Smooth muscle cell (in vitro differentiated cells): ENCODE results near the gene TSHZ2. TPM values are rescaled to one million over a fixed set of nuclear protein-coding genes. Genes with fewer than 3 reads are reported as not detected.

Experiments
- DNase-seq: peaks from one replicate; lab custom pipeline; 2025; ENCODE audit not compliant: unreplicated experiment; lab: John Stamatoyannopoulos, UW
- H2AFZ ChIP-seq: fragments of 200-600 bp; sonication (generic); 2 replicates; pipeline ENCODE4 v1.6.0; 2016; ENCODE audit warnings: antibody characterized with exemption, low read depth, mild to moderate bottlenecking
- H3F3A ChIP-seq: fragments of 200-600 bp; sonication (generic); 2 replicates; pipeline ENCODE4 v1.6.0; 2017; ENCODE audit warnings: antibody characterized with exemption, low read depth
- H3K27ac ChIP-seq: fragments of 200-600 bp; sonication (generic); 2 replicates; pipeline ENCODE4 v1.5.1; 2016; ENCODE audit warnings: low read depth, mild to moderate bottlenecking
- H3K27me3 ChIP-seq: fragments of 200-600 bp; sonication (generic); 2 replicates; pipeline ENCODE4 v1.6.1; 2016; ENCODE audit warnings: low read depth, mild to moderate bottlenecking
- H3K36me3 ChIP-seq: fragments of 200-600 bp; sonication (generic); 2 replicates; pipeline ENCODE4 v1.5.1; 2016; ENCODE audit warnings: low read depth
- H3K4me1 ChIP-seq: fragments of 200-600 bp; sonication (generic); 2 replicates; pipeline ENCODE4 v1.5.1; 2016; ENCODE audit warnings: low read depth
- H3K4me2 ChIP-seq: fragments of 200-600 bp; sonication (generic); 2 replicates; pipeline ENCODE4 v1.6.0; 2016; ENCODE audit warnings: mild to moderate bottlenecking
- H3K4me3 ChIP-seq: fragments of 200-600 bp; sonication (generic); 2 replicates; pipeline ENCODE4 v1.5.1; 2016; ENCODE audit warnings: mild to moderate bottlenecking
- H3K79me2 ChIP-seq: fragments of 200-600 bp; sonication (generic); 2 replicates; pipeline ENCODE4 v1.6.0; 2016; ENCODE audit warnings: low read depth, mild to moderate bottlenecking
- H3K9ac ChIP-seq: fragments of 200-600 bp; sonication (generic); 2 replicates; pipeline ENCODE4 v1.6.0; 2016; ENCODE audit warnings: low read depth
- H3K9me3 ChIP-seq: fragments of 200-600 bp; sonication (generic); replicated peaks from 2 replicates; pipeline ENCODE4 v1.5.1; 2016; ENCODE audit warnings: low read depth
- H4K20me1 ChIP-seq: fragments of 200-600 bp; sonication (generic); 2 replicates; pipeline ENCODE4 v1.6.0; 2016; ENCODE audit warnings: low read depth
- WGBS: methylation state at CpG from one replicate; pipeline ENCODE4 v1.1.7; 2016; ENCODE audit warnings: low lambda C conversion rate; 5-methylcytosine and 5-hydroxymethylcytosine counted together
- polyA plus RNA-seq: library from polyadenylated mRNA; unstranded; fragments of >200 nt; fragmentation: Nextera tagmentation; extraction: Ambion mirVana; gene quantifications from 2 replicates; pipeline ENCODE4 v1.2.1, GENCODE V29; 2016
- total RNA-seq: library from RNA; depleted of rRNA; stranded (reverse); fragments of >200 nt; gene quantifications from 2 replicates; pipeline ENCODE4 v1.2.3, GENCODE V29; 2014
- TF ChIP-seq, protein P1 (sequence below): fragments of 200-600 bp; sonication (generic); IDR thresholded peaks from 2 replicates; pipeline ENCODE4 v1.5.1; 2017; ENCODE audit warnings: borderline replicate concordance, mild to moderate bottlenecking, antibody characterized with exemption; ENCODE audit not compliant: insufficient read depth, poor library complexity, severe bottlenecking

TSHZ2 gene
- total and polyA plus RNA-seq, 2 experiments from 2014 or later, result 4.8 to 6.6 TPM

DNA sequence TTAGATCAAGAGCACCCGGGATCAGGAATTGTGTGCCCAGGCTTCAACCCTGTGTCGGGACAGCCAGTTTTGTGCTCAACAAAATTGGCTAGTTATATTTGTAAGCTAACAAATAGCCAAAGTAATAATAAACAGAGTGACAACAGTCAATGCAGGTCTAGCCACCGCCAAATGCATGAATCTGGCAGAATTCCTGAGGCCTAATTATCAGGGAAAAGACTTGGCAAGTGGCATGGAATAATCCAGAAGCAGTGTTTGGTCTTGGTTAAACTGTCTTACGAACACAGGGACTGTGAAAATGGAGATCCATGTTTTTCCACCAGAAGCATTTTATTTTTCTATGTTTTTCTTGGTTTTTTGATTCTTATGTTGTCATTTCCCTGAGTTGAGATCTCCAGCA, 352.7 kb downstream of the TSHZ2 start:
- H3K36me3 ChIP-seq, result no peaks in the 10 kb centered on the region
- TF ChIP-seq, protein P1, sequence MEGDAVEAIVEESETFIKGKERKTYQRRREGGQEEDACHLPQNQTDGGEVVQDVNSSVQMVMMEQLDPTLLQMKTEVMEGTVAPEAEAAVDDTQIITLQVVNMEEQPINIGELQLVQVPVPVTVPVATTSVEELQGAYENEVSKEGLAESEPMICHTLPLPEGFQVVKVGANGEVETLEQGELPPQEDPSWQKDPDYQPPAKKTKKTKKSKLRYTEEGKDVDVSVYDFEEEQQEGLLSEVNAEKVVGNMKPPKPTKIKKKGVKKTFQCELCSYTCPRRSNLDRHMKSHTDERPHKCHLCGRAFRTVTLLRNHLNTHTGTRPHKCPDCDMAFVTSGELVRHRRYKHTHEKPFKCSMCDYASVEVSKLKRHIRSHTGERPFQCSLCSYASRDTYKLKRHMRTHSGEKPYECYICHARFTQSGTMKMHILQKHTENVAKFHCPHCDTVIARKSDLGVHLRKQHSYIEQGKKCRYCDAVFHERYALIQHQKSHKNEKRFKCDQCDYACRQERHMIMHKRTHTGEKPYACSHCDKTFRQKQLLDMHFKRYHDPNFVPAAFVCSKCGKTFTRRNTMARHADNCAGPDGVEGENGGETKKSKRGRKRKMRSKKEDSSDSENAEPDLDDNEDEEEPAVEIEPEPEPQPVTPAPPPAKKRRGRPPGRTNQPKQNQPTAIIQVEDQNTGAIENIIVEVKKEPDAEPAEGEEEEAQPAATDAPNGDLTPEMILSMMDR, result no peak
- no peaks in the 10 kb centered on the region for H3K27me3 ChIP-seq
- no peak for DNase-seq
- H3K4me1 ChIP-seq, result peaks cover 7% of the 10 kb centered on the region
- H3K9me3 ChIP-seq, result no peaks in the 10 kb centered on the region
- H3K9ac ChIP-seq, result no peak overlapping the region
- no peak overlapping the region for H3K4me2 ChIP-seq
- H3K27ac ChIP-seq, result no peak overlapping the region
- H3K79me2 ChIP-seq, result no peaks in the 10 kb centered on the region
- H3F3A ChIP-seq, result peaks cover 17% of the 10 kb centered on the region
- no peak overlapping the region for H2AFZ ChIP-seq
- no peak overlapping the region for H3K4me3 ChIP-seq
- no peaks in the 10 kb centered on the region for H4K20me1 ChIP-seq
- WGBS, result 93% methylated on average over 4 of the region's 4 CpGs

DNA sequence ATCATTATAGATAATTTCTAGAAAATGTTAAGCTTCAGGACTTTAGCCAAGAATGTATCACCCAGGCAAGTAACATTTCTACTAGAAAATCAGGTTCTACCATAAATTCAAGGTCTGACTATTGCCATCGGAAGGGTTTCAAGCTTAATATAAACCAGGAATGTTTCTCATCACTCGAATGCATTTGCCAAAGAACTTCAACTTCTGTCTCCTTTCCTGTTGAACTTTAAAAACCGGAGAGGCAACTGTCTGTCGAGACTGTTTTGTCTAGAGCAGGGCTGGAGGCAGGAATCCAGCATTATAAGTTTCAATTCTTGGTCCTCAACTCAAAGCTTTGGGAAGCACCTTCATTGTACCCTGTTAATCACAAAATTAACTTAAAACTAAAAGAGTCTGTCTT, 356.8 kb downstream of the TSHZ2 start:
- Histone ChIP-seq H3K9ac (peak overlapping the region; percentile 60), H3K79me2 (no peaks in the 10 kb centered on the region), H3K27me3 (no peaks in the 10 kb centered on the region), H4K20me1 (no peaks in the 10 kb centered on the region), H3K36me3 (no peaks in the 10 kb centered on the region), H3K4me2 (peak overlapping the region; percentile 82), H3K4me3 (peak overlapping the region; percentile 9), H3K9me3 (no peaks in the 10 kb centered on the region), H3K4me1 (peaks cover 12% of the 10 kb centered on the region), H3K27ac (peak overlapping the region; percentile 92), H3F3A (peaks cover 28% of the 10 kb centered on the region), H2AFZ (peak overlapping the region; percentile 65)
- TF ChIP-seq, protein P1, result no peak
- 15% methylated on average over 4 of the region's 4 CpGs for WGBS
- DNase-seq, result no peak

DNA sequence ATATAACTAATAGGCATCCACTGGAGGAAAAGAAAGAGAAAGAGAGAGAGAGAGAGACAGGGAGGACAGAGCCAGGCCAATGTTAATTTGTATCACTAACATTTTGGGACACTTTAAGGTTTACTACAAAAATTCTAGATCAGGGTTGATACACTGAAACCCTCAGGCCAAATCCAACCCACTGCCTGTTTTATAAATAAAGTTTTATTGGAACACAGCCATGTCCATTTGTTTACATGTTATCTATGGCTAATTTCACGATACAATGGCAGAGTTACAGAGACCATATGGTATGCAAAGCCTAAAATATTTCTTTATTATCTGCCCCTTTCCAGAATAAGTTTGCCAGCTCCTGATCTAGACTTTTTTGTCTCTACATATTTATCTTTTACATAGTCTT, 357.6 kb downstream of the TSHZ2 start:
- Histone ChIP-seq H2AFZ (peak overlapping the region; percentile 65), H3K4me2 (peak overlapping the region; percentile 82), H3K4me3 (peak overlapping the region; percentile 9), H3K4me1 (peaks cover 12% of the 10 kb centered on the region), H3K27me3 (no peaks in the 10 kb centered on the region), H3K9me3 (no peaks in the 10 kb centered on the region), H3K9ac (peak overlapping the region; percentile 60), H4K20me1 (no peaks in the 10 kb centered on the region), H3F3A (peaks cover 28% of the 10 kb centered on the region), H3K36me3 (no peaks in the 10 kb centered on the region), H3K27ac (peak overlapping the region; percentile 92), H3K79me2 (no peaks in the 10 kb centered on the region)
- TF ChIP-seq, protein P1, result no peak
- DNase-seq, result no peak
- WGBS, result 20% methylated on average over 1 of the region's 1 CpG

DNA sequence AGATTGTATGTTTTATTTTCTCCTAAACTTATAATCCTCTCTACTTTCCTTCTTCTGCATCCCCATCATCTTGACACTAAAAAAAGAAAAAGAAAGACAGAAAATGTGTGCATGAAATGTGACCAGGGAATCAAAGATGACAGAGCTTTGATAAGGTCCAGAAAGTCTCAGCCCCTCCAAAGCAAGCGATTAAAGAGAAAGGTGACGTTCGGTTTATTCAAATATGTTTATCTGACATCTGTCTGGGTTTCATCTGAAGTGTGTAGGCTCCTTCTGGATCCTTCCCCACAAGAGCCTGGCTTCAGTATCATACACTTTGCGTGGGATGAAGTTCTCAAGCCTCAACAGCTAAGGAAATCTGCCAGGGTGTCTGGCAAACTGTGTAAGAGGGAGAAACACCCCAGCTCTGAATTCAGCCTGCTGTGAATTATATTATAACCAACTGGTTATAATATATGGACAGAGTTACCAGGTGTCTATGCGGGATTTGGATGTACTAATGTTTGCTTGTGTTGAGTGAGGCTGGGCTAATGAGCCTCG, 358.5 kb downstream of the TSHZ2 start:
- no peak for DNase-seq
- TF ChIP-seq, protein P1, result no peak
- no peak overlapping the region for H2AFZ ChIP-seq
- no peak overlapping the region for H3K4me3 ChIP-seq
- no peaks in the 10 kb centered on the region for H3K79me2 ChIP-seq
- H3K4me1 ChIP-seq, result peaks cover 12% of the 10 kb centered on the region
- H3F3A ChIP-seq, result peaks cover 28% of the 10 kb centered on the region
- no peaks in the 10 kb centered on the region for H3K36me3 ChIP-seq
- H3K9ac ChIP-seq, result peak overlapping the region; percentile 51
- H3K9me3 ChIP-seq, result no peaks in the 10 kb centered on the region
- peak overlapping the region; percentile 92 for H3K27ac ChIP-seq
- no peaks in the 10 kb centered on the region for H4K20me1 ChIP-seq
- H3K27me3 ChIP-seq, result no peaks in the 10 kb centered on the region
- 40% methylated on average over 6 of the region's 6 CpGs for WGBS
- H3K4me2 ChIP-seq, result peak overlapping the region; percentile 82
